Brain microvascular endothelial cell (primary cell): ENCODE results near the gene UNC5B.

Source experiments
- DNase-seq: peaks from one replicate; pipeline ENCODE4 v3.0.0-alpha.2; 2020
- H3K27ac ChIP-seq: fragments of 250-450 bp; sonication (Bioruptor Pico); 2 replicates; pipeline ENCODE4 v1.5.1; 2020; ENCODE audit warnings: mild to moderate bottlenecking, moderate library complexity
- H3K27me3 ChIP-seq: fragments of 250-450 bp; sonication (Bioruptor Pico); replicated peaks from 2 replicates; pipeline ENCODE4 v1.5.1; 2020; ENCODE audit warnings: mild to moderate bottlenecking
- H3K36me3 ChIP-seq: fragments of 250-450 bp; sonication (Bioruptor Pico); replicated peaks from 2 replicates; pipeline ENCODE4 v1.5.1; 2020; ENCODE audit warnings: mild to moderate bottlenecking
- H3K4me3 ChIP-seq: 2 replicates; pipeline ENCODE4 v1.5.1; 2011; ENCODE audit warnings: low read depth, mild to moderate bottlenecking, control low read depth, low read length, moderate library complexity
- CTCF ChIP-seq: IDR thresholded peaks from 2 replicates; pipeline ENCODE4 v1.5.1; 2011; ENCODE audit warnings: low read depth, mild to moderate bottlenecking, moderate library complexity, low read length, control low read depth, inconsistent platforms; ENCODE audit errors: missing control alignments
- in situ Hi-C: cut with HindIII; loops from 2 replicates; pipeline ENCODE4 v1.10.0; 2017; ENCODE audit warnings: low sequenced_read_pairs, low pct_ligation_motif_present

The UNC5B gene

GRCh38 chr10:71258046-71258445, 45.7 kb downstream of the UNC5B start:
- no peak for TF ChIP-seq CTCF
- no peaks in the 10 kb centered on the region for H3K27me3 ChIP-seq
- no peak overlapping the region for H3K4me3 ChIP-seq
- in situ Hi-C loops = no loop called here
- DNase-seq = no peak
- H3K27ac ChIP-seq = no peak overlapping the region
- H3K36me3 ChIP-seq = no peaks in the 10 kb centered on the region

- no peak overlapping the region for H3K4me3 ChIP-seq
- no peaks in the 10 kb centered on the region for H3K27me3 ChIP-seq
- H3K27ac ChIP-seq = no peak overlapping the region
- H3K36me3 ChIP-seq = no peaks in the 10 kb centered on the region
- in situ Hi-C loops = no loop called here
- DNase-seq = no peak
- TF ChIP-seq CTCF = no peak
These were observed 46.2 kb downstream of the UNC5B start for GRCh38 chr10:71258446-71259145.

GRCh38 chr10:71259282-71259681, 46.9 kb downstream of the UNC5B start:
- in situ Hi-C loops = no loop called here
- Histone ChIP-seq H3K36me3 (no peaks in the 10 kb centered on the region), H3K4me3 (no peak overlapping the region), H3K27me3 (no peaks in the 10 kb centered on the region), H3K27ac (no peak overlapping the region)
- TF ChIP-seq CTCF = no peak
- DNase-seq = no peak

GRCh38 chr10:71259815-71260501, 47.6 kb downstream of the UNC5B start:
- no peaks in the 10 kb centered on the region for H3K27me3 ChIP-seq
- no peak overlapping the region for H3K4me3 ChIP-seq
- no peaks in the 10 kb centered on the region for H3K36me3 ChIP-seq
- no peak for DNase-seq
- peak; percentile 4 for TF ChIP-seq CTCF
- in situ Hi-C loops = no loop called here
- no peak overlapping the region for H3K27ac ChIP-seq

GRCh38 chr10:71260622-71261325, 48.4 kb downstream of the UNC5B start:
- H3K4me3 ChIP-seq = no peak overlapping the region
- in situ Hi-C loops = no loop called here
- DNase-seq = peak; percentile 66
- H3K27ac ChIP-seq = no peak overlapping the region
- no peaks in the 10 kb centered on the region for H3K36me3 ChIP-seq
- no peaks in the 10 kb centered on the region for H3K27me3 ChIP-seq
- TF ChIP-seq CTCF = peak; percentile 32
